Thoracic aorta (tissue), 2 donors: ENCODE data around the gene LMBR1L. TPM values are rescaled to one million over a fixed set of nuclear protein-coding genes. Genes with fewer than 3 reads are reported as not detected.

Experiments used
- ATAC-seq: fragments of 150-250 bp; one replicate; pipeline ENCODE4 v1.8.0; 2017; ENCODE audit warnings: low read depth; ENCODE audit not compliant: insufficient number of reproducible peaks, low FRiP score
- DNase-seq: peaks from one replicate; pipeline ENCODE4 v3.0.0-alpha.2; 2020; ENCODE audit warnings: low spot score
- H3K27ac ChIP-seq, 2 donors: fragments of 200-600 bp; sonication (generic); 1 replicate in 1 of 2; 2 replicates in 1 of 2; pipeline ENCODE4 v1.5.1; 2016; ENCODE audit warnings: mild to moderate bottlenecking in 2 of 2, moderate library complexity in 2 of 2
- H3K27me3 ChIP-seq: fragments of 200-600 bp; sonication (generic); replicated peaks from 2 replicates; pipeline ENCODE4 v1.6.0; 2016; ENCODE audit warnings: mild to moderate bottlenecking; ENCODE audit not compliant: insufficient read depth
- H3K36me3 ChIP-seq: fragments of 200-600 bp; sonication (generic); one replicate; pipeline ENCODE4 v1.5.1; 2016
- H3K4me1 ChIP-seq, 2 donors: fragments of 200-600 bp; sonication (generic); 1 replicate in 1 of 2; 2 replicates in 1 of 2; pipeline versions ENCODE4 v1.5.1 to v1.6.0; 2016; ENCODE audit warnings: low read depth in 2 of 2, mild to moderate bottlenecking in 1 of 2; ENCODE audit not compliant: control insufficient read depth in 1 of 2
- H3K4me3 ChIP-seq: fragments of 200-600 bp; sonication (generic); 2 replicates; pipeline ENCODE4 v1.5.1; 2016; ENCODE audit warnings: mild to moderate bottlenecking
- H3K9me3 ChIP-seq: fragments of 200-600 bp; sonication (generic); 2 replicates; pipeline ENCODE4 v1.5.1; 2016
- total RNA-seq, 2 donors: library from RNA; depleted of rRNA; stranded (reverse); fragments of >200 nt; gene quantifications; one replicate each; pipeline versions ENCODE4 v1.1.0 to v1.2.3, GENCODE V29; 2016
- TF ChIP-seq, protein P1 (sequence below): fragments of 200-600 bp; sonication (generic); IDR thresholded peaks from one replicate; pipeline ENCODE4 v1.5.1; 2019; ENCODE audit warnings: antibody characterized with exemption

LMBR1L gene
- total RNA-seq, 2 donors from 2014 or later, result 77.7 to 93.4 TPM

DNA sequence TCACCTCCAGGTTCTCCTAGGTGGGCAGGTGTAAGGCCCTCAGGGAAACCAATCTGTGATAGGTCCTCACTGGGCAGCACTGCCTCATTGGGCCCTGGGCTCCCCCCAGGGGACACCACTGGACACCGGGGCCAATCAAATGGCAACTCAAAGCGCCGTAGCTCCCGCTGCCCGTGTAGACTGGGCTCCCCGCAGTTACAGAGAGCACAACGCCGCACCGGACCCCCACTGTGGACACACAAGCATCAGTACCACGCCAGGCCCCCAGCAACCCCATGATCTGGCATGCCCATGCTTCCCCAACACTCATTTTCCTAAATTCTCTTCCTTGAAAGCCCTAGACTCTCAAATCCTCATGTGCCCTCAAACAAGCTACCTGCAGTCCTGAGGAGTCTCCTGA is 56.1 kb downstream of the LMBR1L start:
- no peaks in the 10 kb centered on the region for H3K27me3 ChIP-seq
- DNase-seq (no peak), ATAC-seq (no peak)
- H3K4me1 ChIP-seq, result peaks cover 34 to 47% of the 10 kb centered on the region in 2 donors
- H3K4me3 ChIP-seq, result no peak overlapping the region
- no peaks in the 10 kb centered on the region for H3K9me3 ChIP-seq
- H3K36me3 ChIP-seq, result peaks cover 44% of the 10 kb centered on the region
- TF ChIP-seq, protein P1, sequence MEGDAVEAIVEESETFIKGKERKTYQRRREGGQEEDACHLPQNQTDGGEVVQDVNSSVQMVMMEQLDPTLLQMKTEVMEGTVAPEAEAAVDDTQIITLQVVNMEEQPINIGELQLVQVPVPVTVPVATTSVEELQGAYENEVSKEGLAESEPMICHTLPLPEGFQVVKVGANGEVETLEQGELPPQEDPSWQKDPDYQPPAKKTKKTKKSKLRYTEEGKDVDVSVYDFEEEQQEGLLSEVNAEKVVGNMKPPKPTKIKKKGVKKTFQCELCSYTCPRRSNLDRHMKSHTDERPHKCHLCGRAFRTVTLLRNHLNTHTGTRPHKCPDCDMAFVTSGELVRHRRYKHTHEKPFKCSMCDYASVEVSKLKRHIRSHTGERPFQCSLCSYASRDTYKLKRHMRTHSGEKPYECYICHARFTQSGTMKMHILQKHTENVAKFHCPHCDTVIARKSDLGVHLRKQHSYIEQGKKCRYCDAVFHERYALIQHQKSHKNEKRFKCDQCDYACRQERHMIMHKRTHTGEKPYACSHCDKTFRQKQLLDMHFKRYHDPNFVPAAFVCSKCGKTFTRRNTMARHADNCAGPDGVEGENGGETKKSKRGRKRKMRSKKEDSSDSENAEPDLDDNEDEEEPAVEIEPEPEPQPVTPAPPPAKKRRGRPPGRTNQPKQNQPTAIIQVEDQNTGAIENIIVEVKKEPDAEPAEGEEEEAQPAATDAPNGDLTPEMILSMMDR, result no peak
- H3K27ac ChIP-seq, result no peak overlapping the region

DNA sequence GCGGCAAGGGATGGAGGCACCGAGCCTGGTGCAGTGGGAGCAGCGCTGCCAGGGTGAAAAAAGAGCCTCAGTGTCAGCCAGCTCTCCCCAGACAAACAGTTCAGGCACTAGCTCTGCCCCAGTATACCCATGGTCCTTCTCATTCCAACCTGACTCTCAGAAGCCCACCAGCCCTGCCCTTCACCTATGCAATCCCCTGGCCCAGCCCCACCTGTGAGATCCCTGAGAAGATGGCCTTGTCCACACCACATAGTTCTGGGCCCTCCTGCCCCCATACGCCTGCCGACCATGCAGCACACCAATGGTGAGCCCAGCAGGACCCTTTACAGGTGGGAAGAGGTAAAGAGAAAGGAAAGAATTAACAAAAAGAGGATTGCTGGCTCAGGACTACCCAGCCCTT is 56.6 kb downstream of the LMBR1L start:
- no peak for ATAC-seq
- Histone ChIP-seq H3K4me3 (no peak overlapping the region), H3K4me1 (peaks cover 34 to 46% of the 10 kb centered on the region in 2 donors), H3K9me3 (no peaks in the 10 kb centered on the region), H3K36me3 (peaks cover 48% of the 10 kb centered on the region), H3K27me3 (no peaks in the 10 kb centered on the region), H3K27ac (no peak overlapping the region)
- TF ChIP-seq, protein P1, result no peak
- no peak for DNase-seq

- TF ChIP-seq, protein P1, result no peak
- H3K27me3 ChIP-seq, result no peaks in the 10 kb centered on the region
- H3K4me1 ChIP-seq, result peaks cover 22 to 32% of the 10 kb centered on the region in 2 donors
- H3K9me3 ChIP-seq, result no peaks in the 10 kb centered on the region
- no peak overlapping the region for H3K4me3 ChIP-seq
- H3K36me3 ChIP-seq, result peaks cover 63% of the 10 kb centered on the region
- no peak for DNase-seq
- H3K27ac ChIP-seq, result no peak overlapping the region
- no peak for ATAC-seq
These were observed 58.0 kb downstream of the LMBR1L start for GRCh38 chr12:49052451-49053208.

DNA sequence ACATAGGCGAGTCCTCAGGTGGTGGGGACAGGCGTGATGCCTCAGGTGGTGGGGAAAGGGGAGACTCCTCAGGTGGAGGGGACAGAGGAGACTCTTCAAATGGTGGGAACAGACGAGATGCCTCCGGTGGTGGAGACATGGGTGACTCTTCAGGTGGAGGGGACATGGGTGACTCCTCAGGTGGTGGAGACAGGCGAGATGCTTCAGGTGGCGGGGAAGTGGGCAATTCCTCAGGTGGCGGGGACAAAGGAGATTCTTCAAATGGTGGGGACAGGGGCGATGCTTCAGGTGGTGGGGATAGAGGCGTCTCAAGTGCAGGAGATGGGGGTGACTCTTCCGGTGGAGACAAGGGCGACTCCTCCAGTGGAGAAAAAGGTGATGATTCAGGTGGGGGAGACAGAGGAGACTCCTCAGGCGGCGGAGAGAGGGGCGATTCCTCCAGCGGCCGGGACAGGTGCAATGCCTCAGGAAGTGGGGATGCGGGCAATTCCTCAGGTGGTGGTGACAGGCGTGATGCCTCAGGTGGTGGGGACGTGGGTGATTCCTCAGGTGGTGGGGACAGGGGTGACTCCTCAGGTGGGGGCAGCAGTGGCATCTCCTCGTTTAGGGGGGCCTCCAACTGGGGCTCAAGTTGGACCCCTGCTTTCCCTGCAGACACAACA is 58.7 kb downstream of the LMBR1L start:
- peaks cover 68% of the 10 kb centered on the region for H3K36me3 ChIP-seq
- no peaks in the 10 kb centered on the region for H3K9me3 ChIP-seq
- H3K4me1 ChIP-seq, result peaks cover 15 to 25% of the 10 kb centered on the region in 2 donors
- no peak overlapping the region for H3K4me3 ChIP-seq
- no peaks in the 10 kb centered on the region for H3K27me3 ChIP-seq
- TF ChIP-seq, protein P1, result no peak
- no peak for DNase-seq
- no peak for ATAC-seq
- H3K27ac ChIP-seq, result no peak overlapping the region

- no peak overlapping the region for H3K27ac ChIP-seq
- H3K4me3 ChIP-seq, result no peak overlapping the region
- peaks cover 11 to 19% of the 10 kb centered on the region in 2 donors for H3K4me1 ChIP-seq
- no peak for DNase-seq
- H3K9me3 ChIP-seq, result no peaks in the 10 kb centered on the region
- H3K36me3 ChIP-seq, result peaks cover 73% of the 10 kb centered on the region
- no peak for ATAC-seq
- TF ChIP-seq, protein P1, result no peak
- no peaks in the 10 kb centered on the region for H3K27me3 ChIP-seq
These were observed 59.3 kb downstream of the LMBR1L start for GRCh38 chr12:49051373-49051764.
